HepG2 (cell line): ENCODE results near the gene ALG1L2. TPM values are rescaled to one million over a fixed set of nuclear protein-coding genes. Genes with fewer than 3 reads are reported as not detected.

Source experiments
- ADNP ChIP-seq: sonication (generic); formaldehyde crosslinking; IDR thresholded peaks from 2 replicates; pipeline ENCODE4 v1.4.0; 2020; ENCODE audit warnings: missing genetic modification reagents
- ATF1 ChIP-seq: IDR thresholded peaks from 2 replicates; pipeline ENCODE4 v1.6.1; 2016; ENCODE audit warnings: mild to moderate bottlenecking, control low read depth
- CAMTA2 ChIP-seq: sonication (generic); formaldehyde crosslinking; IDR thresholded peaks from 2 replicates; pipeline ENCODE4 v1.4.0; 2020; ENCODE audit warnings: mild to moderate bottlenecking, missing genetic modification reagents, borderline replicate concordance
- DBP ChIP-seq: sonication (generic); formaldehyde crosslinking; IDR thresholded peaks from 2 replicates; pipeline ENCODE4 v1.4.0; 2020; ENCODE audit warnings: missing genetic modification reagents; ENCODE audit errors: not compliant biosample characterization
- DRAP1 ChIP-seq: IDR thresholded peaks from 2 replicates; pipeline ENCODE4 v1.6.1; 2016; ENCODE audit warnings: missing genetic modification reagents, missing compliant biosample characterization
- FOXM1 ChIP-seq: sonication (generic); formaldehyde crosslinking; IDR thresholded peaks from 2 replicates; pipeline ENCODE4 v1.5.0; 2020; ENCODE audit warnings: missing genetic modification reagents
- HDAC1 ChIP-seq: sonication (generic); formaldehyde crosslinking; IDR thresholded peaks from 2 replicates; pipeline ENCODE4 v1.5.1; 2020; ENCODE audit warnings: mild to moderate bottlenecking, missing genetic modification reagents
- HINFP ChIP-seq: sonication (generic); formaldehyde crosslinking; IDR thresholded peaks from 2 replicates; pipeline ENCODE4 v1.4.0; 2020; ENCODE audit warnings: low read depth, mild to moderate bottlenecking, missing genetic modification reagents
- HNF4A ChIP-seq: sonication (generic); formaldehyde crosslinking; IDR thresholded peaks from 2 replicates; pipeline ENCODE4 v1.4.0; 2020; ENCODE audit warnings: missing genetic modification reagents
- HOMEZ ChIP-seq: IDR thresholded peaks from 2 replicates; pipeline ENCODE4 v1.6.1; 2016; ENCODE audit warnings: low read depth
- JARID2 ChIP-seq: sonication (generic); formaldehyde crosslinking; IDR thresholded peaks from 2 replicates; pipeline ENCODE4 v1.8.1; 2023; ENCODE audit warnings: missing genetic modification reagents, inconsistent platforms; ENCODE audit not compliant: insufficient replicate concordance
- LBX2 ChIP-seq: sonication (generic); formaldehyde crosslinking; IDR thresholded peaks from 2 replicates; pipeline ENCODE4 v1.5.0; 2020; ENCODE audit warnings: missing genetic modification reagents, mild to moderate bottlenecking, borderline replicate concordance
- NR2C2 ChIP-seq: sonication (generic); formaldehyde crosslinking; IDR thresholded peaks from 2 replicates; pipeline ENCODE4 v1.4.0; 2020; ENCODE audit warnings: missing genetic modification reagents, mild to moderate bottlenecking, moderate library complexity, borderline replicate concordance
- PHB2 ChIP-seq: fragments of 450-650 bp; IDR thresholded peaks from 2 replicates; pipeline ENCODE4 v1.6.1; 2018; ENCODE audit not compliant: partially characterized antibody
- SNAI1 ChIP-seq: sonication (generic); formaldehyde crosslinking; IDR thresholded peaks from 2 replicates; pipeline ENCODE4 v1.5.0; 2020; ENCODE audit warnings: mild to moderate bottlenecking, missing genetic modification reagents, borderline replicate concordance
- ZNF281 ChIP-seq: sonication (generic); formaldehyde crosslinking; IDR thresholded peaks from 2 replicates; pipeline ENCODE4 v1.4.0; 2020; ENCODE audit warnings: missing genetic modification reagents, borderline replicate concordance
- ZNF33A ChIP-seq: sonication (generic); formaldehyde crosslinking; IDR thresholded peaks from 2 replicates; pipeline ENCODE4 v1.5.1; 2020; ENCODE audit warnings: missing genetic modification reagents, mild to moderate bottlenecking, moderate library complexity, borderline replicate concordance
- ZNF414 ChIP-seq: sonication (generic); formaldehyde crosslinking; IDR thresholded peaks from 2 replicates; pipeline ENCODE4 v1.5.0; 2020; ENCODE audit warnings: missing genetic modification reagents
- ZNF546 ChIP-seq: sonication (generic); formaldehyde crosslinking; conservative IDR thresholded peaks from 2 replicates; pipeline ENCODE4 v1.8.1; 2023; ENCODE audit warnings: mild to moderate bottlenecking, missing genetic modification reagents
- ZNF569 ChIP-seq: sonication (generic); formaldehyde crosslinking; IDR thresholded peaks from 2 replicates; pipeline ENCODE4 v1.5.0; 2020; ENCODE audit warnings: mild to moderate bottlenecking, missing genetic modification reagents, moderate library complexity, borderline replicate concordance
- ZSCAN31 ChIP-seq: sonication (generic); formaldehyde crosslinking; IDR thresholded peaks from 2 replicates; pipeline ENCODE4 v1.5.0; 2020; ENCODE audit warnings: low read depth, mild to moderate bottlenecking, missing genetic modification reagents
- polyA plus RNA-seq, 8 experiments: library from polyadenylated mRNA; depleted of rRNA in 3 of 8; stranded (reverse) in 7 of 8; unstranded in 1 of 8; fragments of >200 nt; fragmentation: Illumina TruSeq in 4 of 8; extraction: Trizol in 4 of 8; gene quantifications; 2 replicates each; pipeline versions ENCODE4 v1.2.1 to v1.2.3, GENCODE V29; 2011 to 2016; ENCODE audit warnings: low read depth in 4 of 8, missing spikeins in 1 of 8, mixed read lengths in 1 of 8; ENCODE audit not compliant: insufficient read depth in 1 of 8
- total RNA-seq, 5 experiments: library from RNA; depleted of rRNA; stranded (reverse); fragments of >200 nt; fragmentation: Illumina TruSeq; extraction: Trizol; gene quantifications; 2 replicates each; pipeline ENCODE4 v1.2.3, GENCODE V29; 2016; ENCODE audit warnings: low read depth in 1 of 5

ALG1L2 gene
- total and polyA plus RNA-seq, 2 of the 13 experiments (the other 11 are each of a cell fraction or from before 2014, with no cell fraction given) = 0.13 to 0.55 TPM

GRCh38 chr3:130111185-130111864, 29.7 kb downstream of the ALG1L2 start (continued):
- TF ChIP-seq HINFP (CRISPR knock-in tag) = no peak
- no peak for TF ChIP-seq ADNP
- TF ChIP-seq ZNF546 (CRISPR knock-in tag) = no peak
- no peak for TF ChIP-seq ZNF414
- no peak for TF ChIP-seq ZNF569
- no peak for TF ChIP-seq SNAI1 (CRISPR knock-in tag)
- TF ChIP-seq PHB2 = no peak
- TF ChIP-seq ATF1 (CRISPR knock-in tag) = no peak
- no peak for TF ChIP-seq HNF4A
- TF ChIP-seq DBP (CRISPR knock-in tag) = no peak
- TF ChIP-seq ZNF33A = no peak
- TF ChIP-seq HOMEZ (CRISPR knock-in tag) = no peak
- no peak for TF ChIP-seq FOXM1
- no peak for TF ChIP-seq CAMTA2 (CRISPR knock-in tag)
- TF ChIP-seq NR2C2 (CRISPR knock-in tag) = 0 out of 2 replicates have a peak, but pooled peaks have one; percentile 21
- no peak for TF ChIP-seq JARID2 (CRISPR knock-in tag)
- no peak for TF ChIP-seq ZNF281 (CRISPR knock-in tag)
- peak; percentile 63; the same call in 1 of the 2 replicates for TF ChIP-seq HDAC1 (CRISPR knock-in tag)
- TF ChIP-seq LBX2 (CRISPR knock-in tag) = no peak
- TF ChIP-seq DRAP1 = peak; percentile 37; the same call in 1 of the 2 replicates
- no peak for TF ChIP-seq ZSCAN31
